GM20431 (cell line): ENCODE data around the gene ILDR2.

ENCODE experiments used
- in situ Hi-C: fragments of 300-500 bp; cut with MseI, MboI; formaldehyde crosslinking; loops from one replicate; pipeline ENCODE4 v1.15.0; 2020; ENCODE audit warnings: low sequenced_read_pairs; ENCODE audit not compliant: unreplicated experiment

The ILDR2 gene

DNA sequence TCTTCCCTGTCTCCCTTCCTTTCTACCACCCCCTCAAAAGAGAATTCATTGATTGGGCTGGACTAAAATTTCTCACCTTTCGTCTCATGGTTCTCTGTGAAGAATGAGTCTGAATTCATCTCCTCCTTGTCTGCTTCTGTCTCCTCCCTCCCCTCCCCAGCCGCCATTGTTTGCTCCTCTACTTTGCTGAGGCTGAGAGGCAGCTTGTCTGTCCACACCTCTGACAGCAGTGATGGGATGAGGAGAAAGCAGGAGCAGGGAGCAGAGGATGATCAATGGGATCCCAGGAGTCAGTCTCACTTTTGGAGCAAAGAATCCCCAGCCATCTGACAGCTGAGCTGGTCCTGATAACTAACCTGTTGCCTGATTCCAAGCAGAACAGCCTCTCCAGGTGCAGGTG is 2.5 kb downstream of the ILDR2 start:
- in situ Hi-C loops: no loop called here

DNA sequence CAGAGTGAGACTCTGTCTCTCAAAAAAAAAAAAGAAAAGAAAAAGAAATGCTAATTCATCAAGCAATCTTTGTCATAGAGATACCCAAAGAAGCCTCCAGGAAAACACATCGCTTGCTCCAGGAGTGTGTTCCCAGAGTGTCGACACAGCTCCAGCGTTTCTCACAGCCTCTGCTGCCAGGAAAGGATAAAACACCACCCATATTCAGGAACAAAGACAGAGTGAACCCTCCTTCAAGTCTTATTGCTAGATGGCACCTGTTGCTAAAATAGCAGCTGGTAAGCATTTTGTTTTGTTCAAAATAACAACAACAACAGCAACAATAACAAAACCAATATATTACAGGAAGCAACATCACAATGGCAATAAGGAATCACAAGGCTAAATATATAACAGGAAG is 3.1 kb downstream of the ILDR2 start:
- in situ Hi-C loops: no loop called here

DNA sequence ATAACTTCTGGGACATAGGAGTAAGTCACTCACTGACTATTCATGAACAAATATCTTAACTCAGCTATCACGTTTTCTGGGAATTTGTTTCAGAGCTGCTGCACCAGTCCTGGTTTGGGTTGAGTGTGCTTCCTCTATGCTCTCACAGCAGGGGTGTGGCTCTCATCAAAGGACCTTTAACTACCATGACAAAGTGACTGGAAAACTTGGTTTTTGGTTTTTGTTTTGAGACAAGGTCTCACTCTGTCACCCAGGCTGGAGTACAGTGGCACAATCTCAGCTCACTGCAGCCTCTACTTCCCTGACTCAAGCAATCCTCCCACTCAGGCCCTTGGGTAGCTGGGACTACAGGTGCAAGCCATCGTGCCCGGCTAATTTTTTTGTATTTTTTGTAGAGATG is 4.1 kb downstream of the ILDR2 start:
- in situ Hi-C loops: no loop called here

DNA sequence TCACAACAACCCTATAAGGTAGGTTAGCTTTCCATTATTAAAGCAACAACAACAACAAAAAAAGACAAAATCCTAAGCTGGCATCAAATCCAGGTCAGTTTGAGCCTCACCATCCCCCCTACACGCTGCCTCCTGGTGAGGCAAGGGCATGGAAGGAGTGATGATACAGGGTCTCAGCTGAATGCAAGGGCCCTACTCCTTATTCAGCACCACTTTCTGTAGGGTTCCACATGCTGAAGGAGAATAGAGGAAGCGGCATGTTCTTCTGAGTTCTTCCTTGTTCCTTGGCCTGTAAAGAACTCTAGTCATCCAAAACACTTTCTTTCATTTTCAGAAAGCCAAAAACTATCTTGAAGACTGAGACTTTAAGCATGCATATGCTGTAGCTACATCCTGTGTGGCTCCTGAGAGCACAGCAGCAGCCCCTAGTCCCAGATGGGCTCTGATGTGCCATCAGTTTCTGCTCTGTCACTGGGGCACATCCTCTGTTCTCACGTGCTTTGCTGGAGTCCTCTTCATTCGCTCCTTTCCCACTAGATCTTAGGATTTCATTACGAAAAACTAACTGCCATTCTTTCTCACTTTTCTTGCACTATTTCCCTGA is 6.2 kb downstream of the ILDR2 start:
- in situ Hi-C loops: no loop called here

DNA sequence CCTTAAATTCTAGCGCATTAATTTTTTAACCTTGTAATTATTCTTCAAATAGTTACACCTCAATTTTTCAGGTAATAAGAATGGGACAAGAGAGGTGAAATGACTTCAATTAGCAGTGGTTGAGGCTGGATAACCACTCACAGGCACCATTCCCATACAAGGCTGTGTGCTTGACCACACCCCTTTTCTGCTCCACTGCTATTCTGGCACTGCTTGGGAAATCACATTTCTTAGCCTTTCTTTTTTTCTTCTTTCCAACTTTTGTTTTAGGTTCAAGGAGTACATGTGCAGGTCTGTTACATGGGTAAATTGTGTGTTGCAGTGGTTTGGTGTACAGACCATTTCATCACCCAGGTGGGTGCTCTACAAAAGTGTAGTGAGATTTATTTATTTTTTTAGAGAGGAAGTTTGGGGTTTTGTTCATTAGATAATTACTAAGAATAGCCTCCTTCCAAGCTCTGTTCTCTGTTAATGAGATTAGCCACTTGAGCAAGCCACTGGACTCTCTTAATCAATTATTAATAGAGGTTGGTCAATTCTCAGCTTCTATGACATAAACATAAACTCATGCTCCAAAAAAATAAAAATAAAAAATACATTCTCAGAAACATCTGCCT is 14.4 kb downstream of the ILDR2 start:
- in situ Hi-C loops: no loop called here

DNA sequence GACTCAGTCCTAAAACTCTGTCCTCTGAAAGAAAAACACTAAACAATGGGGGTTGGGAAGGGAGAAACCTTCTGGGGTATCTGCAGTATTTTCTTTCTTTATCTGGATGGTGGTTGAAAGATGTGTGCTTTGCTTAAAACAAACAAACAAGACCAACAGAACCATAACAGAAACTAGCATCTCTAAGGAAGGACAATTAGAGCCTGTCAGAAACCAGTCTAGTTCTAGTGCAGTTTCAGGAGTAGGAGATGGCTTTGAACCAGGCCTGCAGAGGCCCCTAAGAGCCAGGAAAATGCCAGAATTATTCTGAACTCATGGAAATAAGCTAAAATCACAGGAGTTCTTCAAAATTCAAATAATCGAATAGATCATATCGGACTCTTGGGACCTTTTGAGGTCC is 18.5 kb downstream of the ILDR2 start:
- in situ Hi-C loops: no loop called here

DNA sequence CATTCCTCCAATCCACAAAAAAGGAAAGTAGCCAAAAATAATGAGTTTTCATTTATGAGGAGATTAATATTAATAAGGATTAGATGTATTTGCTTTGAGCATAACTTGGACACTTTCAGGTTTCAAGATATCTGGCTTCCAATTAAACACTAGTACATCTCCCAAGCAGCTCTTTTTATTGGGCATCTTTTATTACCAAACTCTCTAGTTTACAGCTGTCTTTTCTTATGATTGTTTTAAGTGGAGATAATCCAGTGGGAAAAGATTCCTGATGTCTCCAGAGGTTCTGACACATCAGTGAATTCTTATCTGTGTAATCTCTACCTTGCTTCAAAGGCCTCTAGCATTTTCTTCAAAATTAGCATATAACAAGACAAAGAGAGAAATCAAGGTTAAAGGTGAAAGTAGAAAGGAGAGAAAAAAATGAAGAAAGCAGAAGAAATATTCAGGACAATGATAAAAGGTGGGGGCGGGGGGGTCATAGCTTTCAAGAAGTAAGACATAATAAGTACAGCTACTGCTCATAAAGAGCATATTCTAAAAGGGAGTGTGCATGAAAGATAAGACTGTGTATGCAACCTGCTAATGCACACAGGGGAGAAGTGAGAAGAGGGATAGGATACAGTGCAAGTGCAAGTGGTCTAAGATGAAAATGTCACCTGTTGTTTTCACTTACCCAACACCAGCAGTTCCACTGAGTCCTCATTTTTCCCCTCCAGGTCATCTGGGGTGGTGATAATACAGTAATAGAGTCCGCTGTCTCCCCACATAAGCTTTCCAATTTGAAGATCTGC is 19.1 kb downstream of the ILDR2 start:
- in situ Hi-C loops: no loop called here

DNA sequence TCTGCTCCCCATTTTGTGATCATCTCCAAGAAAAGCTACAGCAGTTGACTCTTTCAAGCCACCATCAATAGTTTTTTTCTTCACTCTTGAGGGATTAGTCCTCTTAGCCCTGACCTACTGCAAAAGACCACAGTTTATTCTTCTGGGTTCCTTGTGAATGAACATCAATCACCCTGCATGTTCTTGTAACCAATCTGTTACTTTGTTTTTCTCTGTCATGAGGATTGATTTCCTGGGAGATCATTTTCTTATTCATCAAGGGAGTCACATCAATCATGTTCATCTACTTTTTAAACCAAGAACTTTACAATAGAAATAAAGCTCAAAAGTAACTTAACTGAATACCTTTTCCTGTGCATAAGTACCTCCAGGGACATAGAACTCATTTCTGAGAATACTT is 21.8 kb downstream of the ILDR2 start:
- in situ Hi-C loops: no loop called here

DNA sequence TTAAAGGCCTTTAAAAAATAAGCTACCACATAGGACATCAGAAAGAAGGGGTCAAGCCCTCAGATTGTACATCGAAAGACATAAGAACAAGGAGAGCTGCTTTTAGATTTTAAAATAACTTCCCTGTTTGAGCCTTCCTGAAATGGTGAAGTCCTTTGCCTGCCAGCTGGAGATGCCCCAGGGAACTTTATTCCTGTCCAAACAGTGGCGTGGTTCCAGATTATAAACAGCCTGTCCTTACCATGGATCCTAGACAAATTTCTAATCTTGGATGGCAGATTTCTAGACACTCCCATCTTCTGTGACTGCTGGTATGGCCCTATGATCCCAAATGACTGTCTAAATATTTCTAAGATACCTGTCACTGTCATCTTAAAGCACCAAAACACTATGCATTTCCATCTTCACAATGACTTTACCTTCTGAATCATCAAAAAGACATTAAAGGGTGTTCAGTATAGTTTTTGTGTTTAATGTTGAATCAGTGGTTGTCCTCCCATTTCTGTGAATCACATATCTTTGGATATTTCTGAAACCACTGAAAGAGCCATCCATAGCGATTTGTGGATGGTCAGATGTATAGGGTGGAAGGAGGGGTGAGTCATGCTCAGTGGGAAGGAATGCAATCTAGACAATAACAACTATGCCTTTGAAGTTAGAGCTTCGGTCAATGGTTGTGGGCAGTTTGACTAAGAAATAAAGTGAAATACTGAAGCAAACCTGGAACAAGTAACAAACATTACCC is 23.2 kb downstream of the ILDR2 start:
- in situ Hi-C loops: no loop called here

DNA sequence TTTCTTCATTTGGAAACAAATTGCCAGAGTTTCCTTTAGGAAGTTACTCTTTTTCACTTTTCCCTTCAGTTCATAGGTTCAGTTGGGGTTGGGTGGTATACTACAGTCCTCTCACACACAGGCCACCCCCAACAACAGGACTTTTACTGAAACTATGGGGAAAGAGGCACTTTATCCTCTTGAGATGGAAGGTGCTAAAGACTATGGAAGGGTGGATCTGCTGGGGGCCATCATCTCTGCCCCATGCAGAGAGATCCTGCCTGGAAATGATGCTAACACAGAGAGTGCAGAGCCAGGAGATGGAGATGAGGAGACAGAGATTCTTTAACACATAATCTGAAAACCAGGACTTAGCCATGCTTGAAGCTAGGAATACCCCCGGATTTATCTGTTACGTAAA is 24.3 kb downstream of the ILDR2 start:
- in situ Hi-C loops: no loop called here

DNA sequence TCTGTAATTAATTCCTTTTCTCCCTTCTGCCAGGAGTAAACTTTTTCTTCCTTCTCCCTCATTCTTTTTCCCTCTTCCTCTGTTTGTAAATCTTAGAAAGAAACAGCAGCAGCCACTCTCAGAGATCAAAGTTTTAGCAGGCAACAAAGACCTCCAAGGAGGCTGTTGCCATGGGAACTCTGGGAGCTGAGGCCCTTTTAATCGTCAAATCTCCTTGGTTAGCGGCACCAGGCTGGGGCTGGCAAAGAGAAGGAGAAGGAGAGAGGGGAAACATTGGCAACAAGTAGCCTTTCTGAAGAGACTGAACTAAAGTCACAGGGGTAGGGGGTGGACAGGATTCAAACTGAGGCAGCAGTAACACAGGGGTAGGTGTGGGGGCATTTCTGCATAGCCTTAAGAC is 25.2 kb downstream of the ILDR2 start:
- in situ Hi-C loops: no loop called here

DNA sequence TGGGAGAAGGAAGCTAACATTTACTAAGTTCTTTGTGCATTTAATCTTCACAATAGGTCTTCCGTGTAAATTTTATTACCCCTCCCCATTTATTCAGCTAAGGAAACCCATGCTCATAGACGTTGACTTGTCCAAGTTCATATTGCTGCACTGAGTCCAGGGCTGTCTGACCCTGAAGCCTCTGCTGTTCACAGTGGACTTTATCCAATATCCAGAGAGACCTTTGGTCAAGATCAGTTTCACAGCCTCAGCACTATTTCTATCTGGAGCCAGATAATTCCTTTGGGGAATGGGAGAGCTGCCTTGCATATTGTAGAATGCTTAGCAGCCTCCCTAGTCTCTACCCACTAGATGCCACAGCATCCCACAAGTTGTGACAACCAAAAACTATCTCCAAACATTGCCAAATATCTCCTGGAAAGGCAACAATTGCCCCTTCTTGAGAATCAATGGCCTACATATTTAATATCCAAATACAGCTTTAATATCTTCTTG is 26.4 kb downstream of the ILDR2 start:
- in situ Hi-C loops: no loop called here

DNA sequence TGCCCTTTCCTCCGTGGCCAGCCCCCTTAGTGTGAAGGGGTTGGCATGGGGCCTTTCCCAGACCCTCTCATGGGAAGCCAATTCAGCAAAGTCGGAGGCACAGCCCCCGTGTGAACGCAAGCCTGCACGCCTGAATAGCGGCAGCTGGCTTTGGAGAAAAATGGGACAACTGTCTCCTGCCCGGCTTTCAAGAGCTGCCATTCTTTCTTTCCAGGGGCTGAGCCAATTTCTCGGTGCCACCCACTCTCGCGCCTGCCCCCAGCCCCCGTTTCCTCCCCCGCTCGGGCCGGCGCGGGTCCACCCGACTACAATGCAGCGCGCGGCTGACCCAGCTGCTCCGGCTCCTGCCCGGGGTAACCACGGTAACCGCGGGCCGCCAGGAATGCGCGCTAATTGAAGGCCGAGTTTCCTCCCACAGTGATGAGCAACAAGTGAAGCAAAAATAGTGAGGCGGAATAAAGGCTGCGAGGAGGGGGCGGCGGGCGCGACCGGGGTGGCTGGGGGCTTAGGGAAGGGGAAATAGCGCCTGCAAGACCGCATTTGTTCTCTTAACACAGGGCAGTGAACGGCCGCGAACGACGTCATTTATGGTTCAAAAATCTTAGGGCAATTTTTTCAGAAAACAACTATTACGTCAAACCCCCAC is 27.8 kb downstream of the ILDR2 start:
- in situ Hi-C loops: no loop called here

DNA sequence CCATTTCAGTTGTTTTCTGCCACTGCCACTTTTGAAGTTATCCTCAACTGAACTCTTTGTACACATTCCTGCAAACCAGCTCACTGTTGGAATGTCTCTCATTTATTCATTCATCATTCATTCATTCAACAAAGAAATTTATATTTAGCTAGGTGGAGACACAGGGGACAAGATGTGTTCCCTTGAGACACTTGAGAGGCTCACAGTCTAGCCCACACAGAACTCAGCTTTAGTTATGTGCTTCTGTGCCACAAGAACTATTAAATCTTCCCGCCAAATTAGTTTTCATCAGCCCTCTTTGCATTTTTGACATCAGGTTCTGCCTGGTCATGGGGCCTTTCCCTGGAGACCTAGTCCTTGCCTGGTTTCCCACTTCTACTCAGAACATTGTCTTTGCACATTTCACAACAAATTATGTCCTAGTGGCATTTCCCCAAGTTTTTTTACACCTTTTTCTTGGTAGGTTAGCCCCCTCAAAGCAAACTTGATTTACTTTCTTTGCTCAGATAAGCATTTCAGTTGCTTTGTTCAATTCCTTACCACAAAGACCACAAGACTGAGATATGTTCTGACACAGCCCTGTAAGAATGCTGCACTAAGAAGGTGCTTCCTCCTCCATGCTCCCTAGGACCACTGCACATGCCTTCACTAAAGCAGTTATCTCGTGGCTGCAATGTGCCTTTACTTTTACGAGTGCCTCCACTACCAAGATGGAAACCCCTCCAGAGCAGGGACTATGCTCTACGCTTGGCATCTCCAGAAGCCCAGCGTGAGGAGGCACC is 31.0 kb downstream of the ILDR2 start:
- in situ Hi-C loops: no loop called here

DNA sequence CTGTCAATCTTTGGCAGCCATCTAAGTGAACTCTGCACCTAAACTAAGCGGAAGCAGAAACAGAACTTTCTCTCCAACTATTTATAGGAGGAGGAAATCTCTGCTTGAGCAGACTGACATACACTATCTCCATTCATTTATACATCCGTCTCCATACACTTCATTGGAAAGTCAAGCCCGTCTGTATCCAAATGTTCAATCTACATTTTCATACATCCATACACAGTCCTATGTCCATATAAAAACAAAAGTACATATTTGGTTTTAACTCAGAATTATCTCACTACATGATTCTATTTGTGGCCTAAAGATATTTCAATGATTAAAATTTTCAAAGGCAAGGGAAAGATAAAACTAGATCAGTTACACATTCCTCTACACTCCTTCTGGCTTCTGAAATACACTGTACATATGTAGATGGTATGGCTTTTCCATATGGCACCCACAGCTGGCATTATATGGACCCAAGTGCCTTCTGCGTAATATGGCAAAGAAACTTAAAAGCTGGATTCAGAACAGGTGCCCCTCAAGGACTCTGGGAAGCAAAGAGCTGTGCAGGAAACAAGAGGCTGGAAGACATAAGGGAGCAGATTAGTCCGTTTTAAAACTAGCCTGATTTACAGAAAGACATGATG is 35.5 kb downstream of the ILDR2 start:
- in situ Hi-C loops: no loop called here

DNA sequence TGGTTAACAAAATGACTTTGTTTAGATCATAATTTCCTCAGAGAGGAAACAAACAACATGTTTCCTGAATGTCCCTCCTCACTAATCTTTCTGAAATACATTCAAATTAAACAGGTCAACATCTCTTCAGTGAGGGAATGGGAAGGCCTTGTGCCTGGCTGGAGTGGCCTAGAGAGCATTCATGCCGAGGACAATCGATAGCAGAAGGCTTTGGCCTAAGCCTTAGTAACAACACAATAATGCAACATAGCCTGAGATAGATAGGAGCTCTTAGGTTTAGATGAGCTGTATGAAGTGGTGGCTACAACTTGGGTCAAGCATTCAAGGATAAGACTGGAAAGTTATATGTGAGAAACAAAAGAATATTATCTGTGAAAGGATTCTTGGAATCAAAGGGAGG is 37.4 kb downstream of the ILDR2 start:
- in situ Hi-C loops: no loop called here

DNA sequence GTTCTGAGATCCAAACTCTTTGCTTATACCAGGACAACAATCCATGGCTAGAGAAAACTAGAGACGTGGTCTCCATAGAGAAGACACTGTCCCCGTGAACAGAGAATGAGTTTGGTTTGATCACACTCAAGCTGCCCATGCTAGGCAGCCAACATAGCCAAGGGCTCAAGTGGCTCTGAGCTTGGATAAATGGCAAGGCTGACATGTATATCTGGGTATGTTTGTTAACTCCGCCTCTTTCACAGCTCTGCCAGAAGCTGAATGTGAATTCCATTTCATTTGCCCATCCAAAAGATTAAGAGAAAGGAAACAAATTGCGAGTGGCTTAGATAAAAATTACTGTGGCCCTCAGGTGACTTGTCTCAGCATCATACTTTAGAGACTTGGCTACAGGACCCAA is 38.0 kb downstream of the ILDR2 start:
- in situ Hi-C loops: no loop called here

DNA sequence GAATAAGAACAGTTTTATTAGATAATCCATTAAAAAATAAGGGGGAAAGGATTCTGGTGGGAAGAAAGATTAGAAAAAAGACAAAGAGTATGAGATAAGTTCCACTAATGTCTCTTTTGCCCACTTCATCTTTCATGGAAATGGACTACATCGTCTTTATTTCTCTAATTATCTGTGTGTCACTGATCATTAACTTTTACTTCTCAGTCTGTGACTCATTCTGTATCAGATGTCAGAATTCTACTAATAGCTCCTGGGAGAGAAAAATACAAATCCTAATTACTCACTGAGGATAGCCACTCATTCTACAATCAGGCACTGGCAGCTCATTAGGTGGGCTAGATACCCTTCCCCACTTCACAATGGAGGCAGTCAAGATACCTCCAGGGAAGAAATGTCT is 41.7 kb downstream of the ILDR2 start:
- in situ Hi-C loops: no loop called here

DNA sequence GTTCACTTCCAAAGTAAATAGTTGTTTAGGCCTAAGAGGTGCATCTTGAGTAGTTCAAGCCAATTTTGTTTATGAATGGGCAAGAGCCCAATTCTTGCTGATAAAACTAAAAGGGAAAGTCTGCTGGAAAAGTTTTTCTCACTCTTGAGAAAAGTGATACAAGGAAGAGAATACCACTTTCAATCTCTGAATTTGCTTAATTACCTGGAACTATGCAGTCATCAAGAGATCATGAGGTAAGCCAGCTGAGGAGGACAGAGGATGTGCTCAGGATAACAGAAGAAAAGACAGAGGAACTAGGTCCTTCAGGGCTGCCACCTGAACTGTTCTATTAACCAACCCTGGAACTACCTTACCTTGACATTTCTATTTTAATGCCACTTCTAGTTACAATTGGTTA is 42.2 kb downstream of the ILDR2 start:
- in situ Hi-C loops: no loop called here
